Inflammatory macrophage treated with lipopolysaccharide for 4 hours (primary cell): Measurements from ENCODE around the gene LHB.

Experiments
- DNase-seq: peaks from one replicate; pipeline ENCODE4 v3.0.0-alpha.2; 2020

Gene LHB

DNA sequence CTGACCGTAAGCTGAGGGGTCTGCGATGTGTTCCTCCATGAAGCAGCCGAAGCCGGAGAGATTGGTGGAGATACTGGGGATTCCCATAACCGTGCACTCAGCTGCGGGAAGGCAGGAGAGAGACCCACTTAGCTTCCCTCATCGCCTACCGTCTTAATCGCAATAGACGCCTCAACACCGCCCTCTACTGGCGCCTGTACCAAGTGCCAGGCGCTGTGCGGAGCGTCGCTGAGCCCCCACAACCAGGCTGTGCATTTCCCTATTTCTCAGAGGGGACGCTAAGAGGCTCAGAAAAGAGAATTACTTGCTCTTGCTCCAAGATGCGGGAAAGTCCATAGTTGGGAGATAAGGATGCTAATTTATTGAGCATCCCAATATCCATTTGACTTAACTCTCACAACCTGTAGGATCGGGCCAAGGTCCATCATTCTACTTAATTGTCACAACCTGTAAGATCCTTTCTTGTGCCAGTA is 45.9 kb downstream of the LHB start:
- DNase-seq: peak; percentile 84

GRCh38 chr19:48970139-48970766 is 46.6 kb downstream of the LHB start:
- no peak for DNase-seq

GRCh38 chr19:48969276-48970138 is 47.4 kb downstream of the LHB start:
- DNase-seq: peak; percentile 44

- DNase-seq: no peak
Observed at GRCh38 chr19:48968813-48969218, 48.1 kb downstream of the LHB start.

GRCh38 chr19:48968179-48968661 is 48.7 kb downstream of the LHB start:
- no peak for DNase-seq

- DNase-seq: peak; percentile 98
Observed at GRCh38 chr19:48967346-48968178, 49.3 kb downstream of the LHB start.

DNA sequence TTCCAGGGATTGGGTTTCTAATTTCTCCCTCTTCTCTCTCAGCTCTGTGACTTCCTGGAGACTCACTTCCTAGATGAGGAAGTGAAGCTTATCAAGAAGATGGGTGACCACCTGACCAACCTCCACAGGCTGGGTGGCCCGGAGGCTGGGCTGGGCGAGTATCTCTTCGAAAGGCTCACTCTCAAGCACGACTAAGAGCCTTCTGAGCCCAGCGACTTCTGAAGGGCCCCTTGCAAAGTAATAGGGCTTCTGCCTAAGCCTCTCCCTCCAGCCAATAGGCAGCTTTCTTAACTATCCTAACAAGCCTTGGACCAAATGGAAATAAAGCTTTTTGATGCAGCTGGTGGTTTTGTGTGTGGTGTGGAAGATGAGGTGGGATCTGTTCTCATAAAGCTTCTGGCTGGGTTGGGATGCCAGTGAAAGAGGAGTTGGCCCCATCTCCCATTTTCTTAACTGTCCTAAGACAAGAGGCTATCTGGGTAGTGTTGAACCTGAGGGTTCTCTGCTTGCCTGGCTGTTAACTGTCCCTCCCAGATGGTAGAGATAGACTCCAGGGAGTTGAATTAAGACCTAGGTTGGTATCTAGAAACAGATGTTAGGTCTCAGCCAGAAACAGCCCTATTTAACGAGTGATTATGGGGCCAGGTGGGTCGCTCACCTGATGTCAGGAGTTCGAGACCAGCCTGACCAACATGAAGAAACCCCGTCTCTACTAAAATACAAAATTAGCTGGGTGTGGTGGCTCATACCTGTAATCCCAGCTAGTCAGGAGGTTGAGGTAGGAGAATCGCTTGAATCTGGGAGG is 50.1 kb downstream of the LHB start:
- DNase-seq: peak; percentile 65
